ENCODE data around the gene PPL.
"Not testable (repeated sequence)": the region's sequence is repeated elsewhere in the genome, so short reads cannot be mapped to it uniquely, and the experiment has no call there.

Gene PPL

DNA sequence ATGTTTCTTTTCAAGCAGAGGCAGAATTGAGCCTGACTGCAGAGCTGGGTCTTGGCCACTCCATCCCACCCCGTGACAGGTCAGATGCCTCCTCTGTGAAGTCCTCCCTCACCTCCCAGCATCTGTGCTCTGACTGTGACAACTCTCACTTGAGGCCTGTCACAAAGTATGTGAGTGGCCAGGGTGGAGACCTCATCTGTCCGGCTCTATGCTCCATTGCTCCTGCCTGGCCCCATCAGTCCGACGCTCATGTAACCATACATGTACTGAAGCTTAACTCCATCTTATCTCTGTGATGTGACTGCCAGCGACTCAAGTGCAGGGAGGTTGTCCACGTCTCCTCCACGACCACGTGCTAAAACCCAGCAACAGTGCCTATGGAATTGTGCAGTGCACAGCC is 3.5 kb downstream of the PPL start:
- no peak for DNase-seq (ENCODE audit: low read depth)
- H3K4me3 ChIP-seq (ENCODE audit: control insufficient read depth, low read depth, low read length) = no peak overlapping the region
- TF ChIP-seq CTCF (conservative IDR thresholded peaks at IDR 0.05; ENCODE audit: control insufficient read depth, insufficient read depth, low read depth, low read length) = no peak

GRCh38 chr16:4931381-4931780 is 5.6 kb downstream of the PPL start:
- H3K4me3 ChIP-seq (ENCODE audit: control insufficient read depth, low read depth, low read length) = no peak overlapping the region
- no peak for DNase-seq (ENCODE audit: low read depth)
- no peak for TF ChIP-seq CTCF (conservative IDR thresholded peaks at IDR 0.05; ENCODE audit: control insufficient read depth, insufficient read depth, low read depth, low read length)

DNA sequence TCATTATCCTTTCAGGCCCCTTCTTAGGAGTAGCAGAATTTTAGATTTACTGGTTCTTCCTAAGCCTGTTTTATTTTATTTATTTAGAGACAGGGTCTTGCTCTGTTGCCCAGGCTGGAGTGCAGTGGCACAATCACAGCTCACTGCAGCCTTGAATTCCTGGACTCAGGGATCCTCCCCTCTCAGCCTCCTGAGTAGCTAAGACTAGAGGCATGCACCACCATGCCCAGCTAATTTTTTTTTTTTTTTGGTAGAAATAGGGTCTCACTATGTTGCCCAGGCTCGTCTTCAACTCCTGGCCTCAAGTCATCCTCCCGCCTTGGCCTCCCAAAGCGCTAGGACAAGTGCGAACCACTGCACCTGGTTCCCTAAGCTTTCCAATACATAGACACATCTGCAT is 7.3 kb downstream of the PPL start:
- not testable (repeated sequence) for H3K4me3 ChIP-seq (ENCODE audit: control insufficient read depth, low read depth, low read length); DNase-seq (ENCODE audit: low read depth)

DNA sequence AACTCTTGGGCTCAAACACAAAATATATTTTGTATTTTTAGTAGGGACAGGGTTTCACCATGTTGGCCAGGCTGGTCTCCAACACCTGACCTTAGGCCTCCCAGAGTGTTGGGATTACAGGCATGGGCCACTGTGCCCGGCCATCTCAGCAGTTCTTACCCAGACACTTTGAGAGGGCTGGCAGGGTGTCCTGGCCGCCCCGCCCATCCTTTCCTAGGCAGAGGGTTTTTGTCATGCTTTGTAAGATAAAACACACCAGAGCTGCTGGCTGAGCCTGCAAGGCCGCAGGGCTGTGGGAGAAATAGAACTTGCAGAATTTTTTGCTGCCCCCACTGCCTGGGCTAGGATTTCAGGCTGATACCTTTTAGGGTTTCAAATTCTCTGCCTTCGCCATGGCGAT is 8.7 kb downstream of the PPL start:
- no peak for DNase-seq (ENCODE audit: low read depth)
- no peak overlapping the region for H3K4me3 ChIP-seq (ENCODE audit: control insufficient read depth, low read depth, low read length)
- TF ChIP-seq CTCF (conservative IDR thresholded peaks at IDR 0.05; ENCODE audit: control insufficient read depth, insufficient read depth, low read depth, low read length) = no peak

GRCh38 chr16:4927661-4928060 is 9.3 kb downstream of the PPL start:
- DNase-seq (ENCODE audit: low read depth) = no peak
- TF ChIP-seq CTCF (conservative IDR thresholded peaks at IDR 0.05; ENCODE audit: control insufficient read depth, insufficient read depth, low read depth, low read length) = no peak
- no peak overlapping the region for H3K4me3 ChIP-seq (ENCODE audit: control insufficient read depth, low read depth, low read length)

- TF ChIP-seq CTCF (conservative IDR thresholded peaks at IDR 0.05; ENCODE audit: control insufficient read depth, insufficient read depth, low read depth, low read length) = no peak
- no peak overlapping the region for H3K4me3 ChIP-seq (ENCODE audit: control insufficient read depth, low read depth, low read length)
Observed at GRCh38 chr16:4926928-4927327, 10.0 kb downstream of the PPL start.

GRCh38 chr16:4925791-4926190 is 11.2 kb downstream of the PPL start:
- DNase-seq (ENCODE audit: low read depth) = no peak

More at GRCh38 chr16:4926928-4927327, 10.0 kb downstream of the PPL start:
- no peak for DNase-seq (ENCODE audit: low read depth)

More at GRCh38 chr16:4925791-4926190, 11.2 kb downstream of the PPL start:
- TF ChIP-seq CTCF (conservative IDR thresholded peaks at IDR 0.05; ENCODE audit: control insufficient read depth, insufficient read depth, low read depth, low read length) = no peak
- no peak overlapping the region for H3K4me3 ChIP-seq (ENCODE audit: control insufficient read depth, low read depth, low read length)

Measured in fibroblast of mammary gland (primary cell).